Body of pancreas (tissue), 4 donors: ENCODE data around the gene RCOR1. TPM values are rescaled to one million over a fixed set of nuclear protein-coding genes. Genes with fewer than 3 reads are reported as not detected.

Experiments used
- ATAC-seq: fragments of 150-250 bp; one replicate; pipeline ENCODE4 v1.9.1; 2016
- DNase-seq, 4 donors: peaks; one replicate each; pipeline ENCODE4 v3.0.0-alpha.2; 2019
- H3K27ac ChIP-seq, 4 donors: fragments of 200-600 bp; sonication (generic); 1 replicate in 3 of 4; 2 replicates in 1 of 4; pipeline versions ENCODE4 v1.5.1 to v1.6.1; 2016 to 2019; ENCODE audit warnings: mild to moderate bottlenecking in 1 of 4, mixed read lengths in 1 of 4, moderate library complexity in 1 of 4
- H3K27me3 ChIP-seq, 2 donors: fragments of 200-600 bp; sonication (generic); one replicate each; pipeline ENCODE4 v1.6.0; 2016; ENCODE audit warnings: mild to moderate bottlenecking in 1 of 2
- H3K36me3 ChIP-seq, 2 donors: fragments of 200-600 bp; sonication (generic); replicated peaks in 1 of 2; 2 replicates each; pipeline ENCODE4 v1.5.1; 2016; ENCODE audit warnings: low read depth in 2 of 2; ENCODE audit not compliant: insufficient read depth in 1 of 2
- H3K4me1 ChIP-seq: fragments of 200-600 bp; sonication (generic); one replicate; pipeline ENCODE4 v1.6.0; 2016
- H3K4me3 ChIP-seq, 2 donors: fragments of 200-600 bp; sonication (generic); 1 replicate in 1 of 2; 2 replicates in 1 of 2; pipeline ENCODE4 v1.5.1; 2016 to 2019
- H3K9me3 ChIP-seq, 3 donors: fragments of 200-600 bp; sonication (generic); 1 replicate in 2 of 3; 2 replicates in 1 of 3; pipeline ENCODE4 v1.5.1; 2016
- CTCF ChIP-seq, 7 experiments: fragments of 450-650 bp in 4 of 7; fragments of 200-600 bp in 3 of 7; sonication (generic) in 3 of 7; IDR thresholded peaks; one replicate each; pipeline ENCODE4 v1.5.1; 2016 to 2019; ENCODE audit warnings: antibody characterized with exemption in 7 of 7
- POLR2A ChIP-seq, 3 donors: fragments of 450-650 bp; IDR thresholded peaks; one replicate each; pipeline ENCODE4 v1.6.1; 2016; ENCODE audit warnings: antibody characterized with exemption in 3 of 3, mild to moderate bottlenecking in 2 of 3
- WGBS, 2 donors: methylation state at CpG; one replicate each; pipeline ENCODE4 v1.1.5; 2017; 5-methylcytosine and 5-hydroxymethylcytosine counted together
- intact Hi-C: fragments of 100-400 bp; cut with DNase I; formaldehyde crosslinking; loops from one replicate; pipeline ENCODE4 v1.15.1; 2023
- total RNA-seq, 2 donors: library from RNA; depleted of rRNA; stranded (reverse); fragments of >200 nt; gene quantifications; one replicate each; pipeline ENCODE4 v1.1.0, GENCODE V29; 2016

RCOR1 gene
- total RNA-seq, 2 donors from 2014 or later: 6.3 to 6.7 TPM

- Histone ChIP-seq H3K27me3 (no peaks in the 10 kb centered on the region), H3K27ac (no peak overlapping the region), H3K4me1 (peaks cover 19% of the 10 kb centered on the region), H3K36me3 (no peaks in the 10 kb centered on the region), H3K9me3 (no peaks in the 10 kb centered on the region), H3K4me3 (no peak overlapping the region)
- no peak for ATAC-seq
- no peak for TF ChIP-seq CTCF (IDR thresholded peaks at IDR 0.05)
- no peak for TF ChIP-seq POLR2A (IDR thresholded peaks at IDR 0.05)
- intact Hi-C loops: loop anchor here (10.0 kb wide), 1 partner anchor 227 kb away; the partner anchor contains the start of gene AMN
- 93 to 96% methylated on average over 6 of the region's 6 CpGs for WGBS, 2 donors
- DNase-seq: no peak
These were observed 105.1 kb downstream of the RCOR1 start for GRCh38 chr14:102697501-102697900.

GRCh38 chr14:102699416-102700110 is 107.1 kb downstream of the RCOR1 start:
- Histone ChIP-seq H3K36me3 (no peaks in the 10 kb centered on the region), H3K27me3 (no peaks in the 10 kb centered on the region), H3K4me3 (no peak overlapping the region), H3K27ac (no peak overlapping the region), H3K9me3 (no peaks in the 10 kb centered on the region), H3K4me1 (peaks cover 19% of the 10 kb centered on the region)
- TF ChIP-seq POLR2A (IDR thresholded peaks at IDR 0.05) (no peak), CTCF (IDR thresholded peaks at IDR 0.05) (no peak)
- 88 to 94% methylated on average over 2 of the region's 2 CpGs for WGBS, 2 donors
- ATAC-seq: no peak
- intact Hi-C loops: loop anchor here (10.0 kb wide), 1 partner anchor 225 kb away; the partner anchor contains the start of gene AMN
- no peak for DNase-seq

- Histone ChIP-seq H3K27me3 (no peaks in the 10 kb centered on the region), H3K27ac (no peak overlapping the region), H3K4me1 (no peaks in the 10 kb centered on the region), H3K4me3 (no peak overlapping the region), H3K9me3 (no peaks in the 10 kb centered on the region), H3K36me3 (peaks cover 0 to 4% of the 10 kb centered on the region in 2 donors)
- TF ChIP-seq POLR2A (IDR thresholded peaks at IDR 0.05): no peak
- intact Hi-C loops: no loop called here
- 95 to 96% methylated on average over 9 of the region's 9 CpGs for whole genome bisulfite sequencing, 2 donors
- no peak for DNase-seq
- no peak for ATAC-seq
These were observed 116.0 kb downstream of the RCOR1 start for GRCh38 chr14:102708494-102708893.

- Histone ChIP-seq H3K4me3 (no peak overlapping the region), H3K27ac (no peak overlapping the region), H3K9me3 (no peaks in the 10 kb centered on the region), H3K36me3 (peaks cover 0 to 4% of the 10 kb centered on the region in 2 donors), H3K27me3 (no peaks in the 10 kb centered on the region), H3K4me1 (no peaks in the 10 kb centered on the region)
- WGBS, 2 donors: 83 to 86% methylated on average over 6 of the region's 6 CpGs
- TF ChIP-seq POLR2A (IDR thresholded peaks at IDR 0.05) (no peak), CTCF (IDR thresholded peaks at IDR 0.05) (no peak)
- ATAC-seq (no peak), DNase-seq (no peak)
- intact Hi-C loops: no loop called here
These were observed 118.8 kb downstream of the RCOR1 start for GRCh38 chr14:102711207-102711606.

- TF ChIP-seq POLR2A (IDR thresholded peaks at IDR 0.05): no peak
- TF ChIP-seq CTCF (IDR thresholded peaks at IDR 0.05): no peak
- DNase-seq: no peak
- ATAC-seq: no peak
- WGBS, 2 donors: 88 to 96% methylated on average over 3 of the region's 3 CpGs
- intact Hi-C loops: no loop called here
- H3K36me3 ChIP-seq: peaks cover 0 to 4% of the 10 kb centered on the region in 2 donors
- no peak overlapping the region for H3K27ac ChIP-seq
- H3K27me3 ChIP-seq: no peaks in the 10 kb centered on the region
- H3K4me1 ChIP-seq: no peaks in the 10 kb centered on the region
- no peak overlapping the region for H3K4me3 ChIP-seq
- H3K9me3 ChIP-seq: no peaks in the 10 kb centered on the region
These were observed 119.5 kb downstream of the RCOR1 start for GRCh38 chr14:102711946-102712345.
